ENCODE measurements around the gene AHRR. TPM values are rescaled to one million over a fixed set of nuclear protein-coding genes. Genes with fewer than 3 reads are reported as not detected.
"Not testable (repeated sequence)": the region's sequence is repeated elsewhere in the genome, so short reads cannot be mapped to it uniquely, and the experiment has no call there.

The AHRR gene
- polyA plus RNA-seq, 3 donors, result 1.6 to 2.1 (median 1.9) TPM

- DNase-seq (ENCODE audit: low read depth in 3 of 3, low spot score in 2 of 3), result no peak
Measured at GRCh38 chr5:362978-363765, 41.7 kb downstream of the AHRR start.

- DNase-seq (ENCODE audit: low read depth in 3 of 3, low spot score in 2 of 3), result no peak
Measured at GRCh38 chr5:364497-364896, 43.0 kb downstream of the AHRR start.

DNA sequence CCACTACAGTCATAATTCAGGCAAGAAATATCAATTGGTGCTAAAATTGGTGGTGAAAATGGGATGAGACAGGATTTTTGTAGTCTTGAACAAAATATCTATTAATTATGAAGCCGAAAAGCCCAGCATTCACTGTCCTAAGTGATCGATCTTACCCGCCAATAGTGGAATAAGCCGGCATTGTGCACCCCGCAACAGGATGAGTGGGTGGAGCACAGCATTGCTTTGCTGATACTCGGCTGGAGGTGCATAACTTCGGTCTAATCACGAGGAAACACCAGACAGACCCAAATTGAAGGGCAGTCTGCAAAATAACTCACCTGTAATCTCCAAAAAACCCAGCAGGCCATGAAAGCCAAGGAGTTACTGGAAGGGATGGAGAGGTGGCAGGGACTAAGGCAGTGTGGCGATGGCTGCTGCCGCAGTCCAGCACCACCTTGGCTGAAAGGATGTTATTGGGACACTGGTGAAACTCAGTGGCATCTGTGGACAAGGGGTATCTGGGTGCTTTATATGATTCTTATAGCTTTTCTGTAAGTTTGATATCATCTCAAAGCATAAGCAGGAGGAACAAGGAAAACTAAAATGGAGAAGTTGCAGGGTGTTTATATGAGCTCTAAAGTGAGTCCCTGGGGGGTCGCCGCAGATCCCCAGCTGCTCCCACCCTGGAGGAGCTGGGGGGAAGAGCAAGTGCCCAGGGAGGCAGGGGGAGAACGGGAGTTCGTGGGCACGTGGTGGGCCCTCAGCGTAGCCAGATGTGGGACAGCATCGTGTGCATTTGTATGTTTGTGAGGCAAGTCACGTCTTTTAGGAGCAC lies 45.2 kb downstream of the AHRR start:
- no peak for DNase-seq (ENCODE audit: low read depth in 3 of 3, low spot score in 2 of 3)

- no peak for DNase-seq (ENCODE audit: low read depth in 3 of 3, low spot score in 2 of 3)
Measured at GRCh38 chr5:367358-368130, 46.0 kb downstream of the AHRR start.

DNA sequence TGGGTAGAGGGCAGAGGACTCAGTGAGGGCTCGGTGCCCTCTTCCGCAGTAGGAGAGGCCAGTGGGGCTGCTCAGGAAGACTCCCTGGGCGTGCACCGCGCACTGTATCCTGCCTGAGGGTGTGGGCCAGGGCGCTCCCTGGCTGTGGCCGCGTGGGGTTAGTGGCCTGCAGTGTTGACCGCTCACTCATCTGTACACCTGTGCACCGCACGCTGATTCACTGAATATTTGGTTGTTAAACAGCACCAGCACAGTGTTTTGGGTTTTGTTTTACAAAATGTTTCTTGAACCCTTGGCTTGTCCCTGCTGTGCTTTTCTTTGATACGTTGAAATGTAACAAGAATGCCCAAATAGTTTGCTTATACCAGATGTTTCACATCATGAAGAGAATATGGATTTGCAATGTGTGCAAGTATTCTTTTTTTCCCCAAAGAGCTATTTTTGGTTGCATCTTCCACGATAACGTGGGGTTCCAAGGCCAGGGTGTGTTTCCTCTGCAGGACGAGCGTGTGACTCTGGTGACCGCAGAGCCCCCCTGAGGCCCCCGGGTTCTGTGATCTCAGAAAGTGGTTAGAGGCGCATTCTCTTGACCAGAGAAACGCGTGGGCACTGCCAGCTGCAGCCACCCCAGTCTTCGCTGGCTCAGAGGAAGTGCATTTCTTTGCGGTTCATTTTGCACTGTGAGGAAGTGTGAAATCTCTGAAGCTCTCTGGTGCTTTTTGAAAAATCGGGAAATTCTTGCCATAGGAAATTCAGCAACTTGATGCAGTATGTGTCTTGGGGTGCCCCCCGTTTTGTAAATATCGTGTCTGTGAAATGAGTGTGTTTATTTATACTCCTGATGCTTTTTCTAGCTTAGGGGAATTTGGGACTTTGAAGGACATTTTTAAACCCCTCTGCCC lies 46.9 kb downstream of the AHRR start:
- DNase-seq (ENCODE audit: low read depth in 3 of 3, low spot score in 2 of 3), result no peak

DNA sequence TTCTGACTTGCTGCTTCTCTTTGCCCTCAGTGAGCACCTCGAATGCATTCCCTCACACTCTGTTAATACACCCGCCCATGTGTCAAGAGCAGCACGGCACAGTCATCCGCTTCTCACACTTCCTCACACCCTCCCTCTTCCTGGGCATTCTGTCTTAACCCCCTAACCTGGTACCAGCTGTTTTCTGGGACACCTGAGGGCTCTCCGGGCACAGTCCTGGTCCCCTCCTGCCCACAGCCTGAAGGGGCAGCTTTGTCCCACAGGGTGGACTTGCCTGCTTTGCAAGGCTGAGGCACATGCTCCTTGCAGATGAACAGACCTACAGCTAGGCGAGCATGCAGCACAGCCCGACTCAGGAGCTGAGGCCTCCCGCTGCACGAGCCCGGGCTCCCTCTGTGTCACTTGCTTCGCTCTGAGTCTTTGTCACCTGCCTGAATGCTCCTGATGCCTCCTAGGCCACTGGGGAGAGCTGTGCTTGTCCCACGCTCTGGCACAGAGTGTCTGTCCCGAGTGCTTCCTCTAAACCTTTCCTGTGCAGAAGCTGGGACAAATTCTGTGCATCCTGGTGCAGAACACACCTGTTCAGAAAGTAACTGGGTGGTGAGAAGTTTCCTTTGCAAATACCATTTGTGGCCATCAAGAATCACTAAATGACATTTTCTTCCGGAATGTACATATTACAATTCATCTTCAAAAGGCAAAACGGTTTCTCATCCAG lies 47.8 kb downstream of the AHRR start:
- no peak for DNase-seq (ENCODE audit: low read depth in 3 of 3, low spot score in 2 of 3)

GRCh38 chr5:369869-370236 lies 48.3 kb downstream of the AHRR start:
- DNase-seq (ENCODE audit: low read depth in 3 of 3, low spot score in 2 of 3), result not testable (repeated sequence)

- no peak for DNase-seq (ENCODE audit: low read depth in 3 of 3, low spot score in 2 of 3)
Measured at GRCh38 chr5:370311-370958, 48.9 kb downstream of the AHRR start.

DNA sequence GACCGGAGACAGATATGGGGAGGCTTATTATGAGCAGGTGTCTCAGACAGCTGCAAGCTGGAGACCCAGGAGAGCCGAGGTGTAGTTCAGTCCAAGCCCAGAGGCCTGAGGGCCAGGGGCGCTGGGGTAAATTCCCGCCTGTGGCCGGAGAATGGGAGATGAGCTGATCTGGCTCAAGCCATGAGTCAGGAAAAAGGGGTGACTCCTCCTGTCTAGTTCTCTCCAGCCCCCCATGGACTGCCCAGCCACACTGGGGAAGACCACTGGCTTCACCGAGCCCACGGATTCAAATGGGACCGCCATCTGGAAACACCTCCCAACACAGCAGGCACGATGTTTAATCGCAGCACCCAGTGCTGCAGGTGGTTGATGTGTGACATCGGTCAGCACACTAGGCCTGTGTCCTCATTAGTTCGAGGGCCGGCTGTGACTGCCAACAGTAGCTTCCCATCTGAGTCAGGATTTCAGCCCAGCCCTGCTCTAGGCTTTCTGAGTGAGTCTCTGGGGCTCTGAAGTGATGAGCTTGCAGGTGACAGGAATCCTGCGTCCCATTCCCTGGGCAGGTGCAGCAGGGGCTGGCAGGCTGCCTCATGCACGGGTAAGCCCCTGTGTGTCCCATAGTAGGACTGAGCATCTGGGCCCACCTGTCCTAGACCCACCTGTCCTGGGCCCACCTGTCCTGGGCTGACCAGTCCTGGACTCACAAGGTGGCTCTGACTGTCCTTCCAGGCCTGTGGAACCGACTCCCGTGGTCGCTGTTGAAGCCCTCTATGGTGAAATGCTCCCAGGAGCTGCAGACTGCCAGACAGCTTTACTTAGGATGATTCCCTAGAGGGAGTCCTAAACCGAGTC lies 49.7 kb downstream of the AHRR start:
- no peak for DNase-seq (ENCODE audit: low read depth in 3 of 3, low spot score in 2 of 3)

- no peak for DNase-seq (ENCODE audit: low read depth in 3 of 3, low spot score in 2 of 3)
Measured at GRCh38 chr5:371811-372555, 50.5 kb downstream of the AHRR start.

DNA sequence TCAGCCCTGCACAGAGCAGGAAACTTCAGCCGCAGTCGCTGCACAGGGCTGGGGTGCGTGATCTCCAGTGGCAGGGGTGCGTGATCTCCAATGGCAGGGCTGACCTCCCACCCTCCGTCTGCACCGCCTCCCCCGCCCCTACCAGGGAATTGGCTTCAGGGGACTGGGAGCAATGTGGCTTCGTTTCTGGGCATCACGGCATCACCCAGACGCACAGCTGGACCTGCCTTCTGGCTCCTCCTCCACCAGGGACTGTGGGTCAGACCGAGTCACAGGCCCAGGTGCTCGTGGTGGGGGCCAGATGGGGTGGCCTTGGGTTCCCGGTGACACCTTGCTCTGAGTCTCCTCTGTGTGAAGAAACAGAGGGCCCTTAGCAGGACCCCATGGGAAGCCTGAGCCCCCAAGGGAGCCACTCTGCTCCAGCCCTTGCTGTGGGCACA lies 51.1 kb downstream of the AHRR start:
- DNase-seq (ENCODE audit: low read depth in 3 of 3, low spot score in 2 of 3), result no peak

DNA sequence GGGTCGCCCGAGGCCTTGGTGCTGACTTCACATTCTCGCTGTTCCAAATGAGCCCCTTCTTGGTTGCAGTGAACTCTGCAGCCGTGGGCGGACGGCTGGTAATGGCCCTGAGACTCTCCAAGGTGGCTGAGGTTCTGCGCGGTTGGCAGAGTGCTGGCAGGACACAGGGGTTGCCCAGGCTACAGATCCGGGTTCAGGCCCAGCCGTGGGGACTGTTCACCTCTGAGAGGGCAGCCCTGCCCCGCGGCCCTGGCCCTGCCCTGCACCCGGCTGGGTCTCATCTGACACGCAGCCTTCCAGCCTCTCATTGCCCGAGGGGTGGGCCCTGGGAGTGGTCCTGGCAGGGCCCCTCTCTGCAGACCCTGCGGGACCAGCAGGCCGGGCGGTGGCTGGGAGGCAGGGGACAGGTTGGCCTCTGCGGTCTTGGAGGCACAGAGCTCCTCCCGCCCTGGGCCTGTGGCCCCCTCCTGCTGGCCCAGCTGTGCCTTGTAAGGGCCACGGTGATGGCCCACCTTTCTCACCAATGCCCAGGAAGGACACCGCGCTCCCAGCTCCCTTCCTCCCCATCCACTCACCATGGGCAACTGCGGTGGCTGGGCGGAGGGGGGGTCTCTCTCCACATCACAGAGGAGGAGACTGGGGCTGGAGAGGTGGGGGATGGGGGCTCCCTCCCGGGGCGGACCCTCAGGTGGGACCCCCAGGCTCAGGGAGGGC lies 51.6 kb downstream of the AHRR start:
- DNase-seq (ENCODE audit: low read depth in 3 of 3, low spot score in 2 of 3), result no peak

GRCh38 chr5:373710-374602 lies 52.4 kb downstream of the AHRR start:
- DNase-seq (ENCODE audit: low read depth in 3 of 3, low spot score in 2 of 3), result peak in 1 of 3 donors; percentile 39

DNA sequence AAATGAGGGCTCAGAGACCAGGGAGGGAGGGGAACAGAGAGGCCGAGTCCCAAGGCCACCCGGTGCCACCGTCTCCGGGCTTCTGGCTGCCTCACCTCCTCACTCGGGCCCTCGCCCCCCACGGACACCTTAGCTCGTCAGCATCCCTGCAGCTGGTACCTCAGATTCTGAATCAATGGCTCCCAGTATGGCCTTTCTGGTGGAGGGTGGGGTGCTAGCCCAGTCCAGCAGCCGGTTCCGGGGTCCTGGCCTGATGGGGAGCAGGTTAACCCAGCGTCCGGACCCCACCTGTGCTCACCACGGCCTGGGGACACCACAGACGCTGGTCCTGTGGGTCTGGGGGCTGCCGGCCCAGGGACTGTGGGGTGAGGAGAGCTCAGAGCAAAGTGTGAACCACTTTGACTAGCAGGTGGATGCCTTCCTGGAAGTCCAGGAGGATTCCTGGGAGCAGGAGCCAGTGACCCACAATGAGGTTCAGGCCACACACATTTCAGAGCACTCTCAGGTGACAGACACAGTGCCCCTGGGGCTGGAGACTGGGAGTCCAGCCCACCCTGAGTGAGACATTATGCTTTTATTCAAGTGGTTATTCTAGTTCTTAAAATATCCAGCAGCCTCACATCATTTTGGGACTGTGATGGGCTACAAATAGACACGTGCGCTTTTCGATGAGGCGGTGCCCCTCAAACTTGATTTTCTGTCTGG lies 53.3 kb downstream of the AHRR start:
- DNase-seq (ENCODE audit: low read depth in 3 of 3, low spot score in 2 of 3), result no peak

- no peak for DNase-seq (ENCODE audit: low read depth in 3 of 3, low spot score in 2 of 3)
Measured at GRCh38 chr5:375336-375920, 53.9 kb downstream of the AHRR start.
